ENCODE measurements around the gene SREBF1.

GRCh38 chr17:17798010-17798556 lies 38.7 kb downstream of the SREBF1 start:
- TF ChIP-seq CTCF (conservative IDR thresholded peaks at IDR 0.05 in 1 of 2, IDR thresholded peaks at IDR 0.05 in 1 of 2; ENCODE audit: extremely low read depth in 1 of 2, insufficient read depth in 1 of 2, low read depth in 1 of 2, low read length in 2 of 2) (no peak), EZH2 (IDR thresholded peaks at IDR 0.05; ENCODE audit: borderline replicate concordance, low read length) (no peak)

Measured in mammary epithelial cell (primary cell).